ENCODE results near the gene OVOL1.
A peak's percentile ranks its signal among the peaks of the same experiment; 100 is the strongest.
"Not testable (repeated sequence)": the region's sequence is repeated elsewhere in the genome, so short reads cannot be mapped to it uniquely, and the experiment has no call there.

OVOL1 gene

GRCh38 chr11:65817312-65817834 is 30.5 kb downstream of the OVOL1 start:
- no peak for DNase-seq

- peak; percentile 33 to 96 (median 84) for DNase-seq
Observed at GRCh38 chr11:65817835-65818680, 31.2 kb downstream of the OVOL1 start.

- DNase-seq = no peak
Observed at GRCh38 chr11:65821107-65821506, 34.2 kb downstream of the OVOL1 start.

GRCh38 chr11:65822776-65823528 is 36.1 kb downstream of the OVOL1 start:
- DNase-seq = no peak

- DNase-seq = no peak
Observed at GRCh38 chr11:65826984-65827735, 40.3 kb downstream of the OVOL1 start.

GRCh38 chr11:65829459-65829858 is 42.6 kb downstream of the OVOL1 start:
- no peak for DNase-seq

- DNase-seq = not testable (repeated sequence)
Observed at GRCh38 chr11:65832231-65832630, 45.4 kb downstream of the OVOL1 start.

- DNase-seq = peak; percentile 54 to 95 (median 90)
Observed at GRCh38 chr11:65833297-65834030, 46.6 kb downstream of the OVOL1 start, which contains the start of gene SNX32. Gene SNX32 (plus strand): TSS chr11:65833963. CDS start chr11:65834066, 103 bp downstream.

- DNase-seq = no peak
Observed at GRCh38 chr11:65834202-65834601, 47.3 kb downstream of the OVOL1 start.

GRCh38 chr11:65842144-65842543 is 55.3 kb downstream of the OVOL1 start:
- DNase-seq = no peak

- DNase-seq = no peak
Observed at GRCh38 chr11:65843811-65844210, 56.9 kb downstream of the OVOL1 start.

- DNase-seq = no peak
Observed at GRCh38 chr11:65844231-65844872, 57.5 kb downstream of the OVOL1 start.
